ENCODE data around the gene PVR.
"Not testable (repeated sequence)": the region's sequence is repeated elsewhere in the genome, so short reads cannot be mapped to it uniquely, and the experiment has no call there.

PVR gene

DNA sequence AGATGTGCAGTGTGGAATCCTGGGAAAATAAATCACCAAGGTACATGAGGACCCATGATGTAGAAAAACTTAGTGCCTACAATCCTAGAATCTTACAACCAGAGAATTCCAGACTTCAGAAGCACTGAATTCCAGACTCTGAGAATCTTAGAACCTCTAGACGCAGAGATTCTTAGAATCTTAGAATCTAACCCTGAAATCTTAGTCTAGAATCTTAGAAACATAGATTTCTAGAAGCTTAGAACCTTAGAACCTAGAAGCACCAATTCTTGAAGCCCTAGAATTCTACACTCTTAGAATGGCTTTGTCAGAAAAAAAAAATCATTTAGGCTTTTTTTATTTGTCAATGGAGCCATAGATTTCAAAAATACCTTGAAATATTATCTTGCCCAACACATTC lies 61.3 kb downstream of the PVR start:
- FAIRE-seq: no peak

DNA sequence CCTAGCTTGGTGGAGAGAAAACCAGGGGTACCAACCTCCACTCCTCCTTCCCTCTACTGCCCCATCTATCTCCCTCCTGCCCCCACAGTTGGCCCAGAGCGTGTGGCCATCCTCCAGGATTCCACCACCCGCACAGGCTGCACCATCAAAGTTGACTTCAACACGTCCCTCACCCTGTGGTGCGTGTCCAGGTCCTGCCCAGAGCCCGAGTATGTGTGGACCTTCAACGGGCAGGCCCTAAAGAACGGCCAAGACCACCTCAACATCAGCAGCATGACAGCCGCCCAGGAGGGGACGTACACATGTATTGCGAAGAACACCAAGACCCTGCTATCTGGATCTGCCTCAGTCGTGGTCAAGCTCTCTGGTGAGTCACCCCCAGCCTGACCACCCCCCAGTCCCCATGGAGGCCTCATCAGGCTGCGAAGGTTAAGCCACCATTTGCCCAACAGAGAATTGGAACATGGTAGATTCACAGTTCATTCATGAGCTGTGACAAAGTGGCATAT lies 61.8 kb downstream of the PVR start:
- no peak for FAIRE-seq

DNA sequence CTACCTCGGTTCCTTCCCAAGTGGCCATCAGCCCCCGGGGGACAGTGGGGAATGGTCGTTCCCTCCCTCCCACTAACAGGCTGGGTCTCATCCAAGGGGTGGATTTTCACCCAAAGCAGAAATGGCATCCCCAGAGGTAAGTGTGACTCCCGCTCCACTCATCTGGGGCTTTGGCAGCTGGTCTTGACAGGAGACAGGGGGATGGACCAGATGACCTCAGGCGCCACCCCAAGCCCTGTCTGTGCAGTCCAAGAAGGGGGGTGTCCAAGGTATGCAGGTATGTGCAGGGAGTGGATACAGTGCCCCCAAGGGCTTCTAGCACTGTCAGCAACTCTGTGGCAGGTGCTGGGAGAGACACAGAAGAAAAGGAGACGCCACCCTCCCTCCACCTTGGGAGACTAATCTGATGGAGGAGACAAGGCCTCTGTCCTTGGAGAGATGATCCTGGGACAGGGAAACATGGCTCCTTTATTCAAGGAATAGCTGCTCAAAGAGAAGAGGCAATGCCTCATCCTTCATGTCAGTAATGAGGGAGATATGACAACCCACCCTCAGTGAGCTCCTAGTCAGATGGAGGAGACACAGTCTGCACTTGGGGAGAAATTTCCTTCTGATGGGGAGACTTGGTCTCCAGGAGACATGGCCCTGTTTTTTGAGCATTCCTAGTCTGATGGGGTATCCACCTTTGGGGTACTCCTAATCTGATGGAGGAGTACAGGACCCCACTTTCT lies 63.0 kb downstream of the PVR start:
- no peak for FAIRE-seq

DNA sequence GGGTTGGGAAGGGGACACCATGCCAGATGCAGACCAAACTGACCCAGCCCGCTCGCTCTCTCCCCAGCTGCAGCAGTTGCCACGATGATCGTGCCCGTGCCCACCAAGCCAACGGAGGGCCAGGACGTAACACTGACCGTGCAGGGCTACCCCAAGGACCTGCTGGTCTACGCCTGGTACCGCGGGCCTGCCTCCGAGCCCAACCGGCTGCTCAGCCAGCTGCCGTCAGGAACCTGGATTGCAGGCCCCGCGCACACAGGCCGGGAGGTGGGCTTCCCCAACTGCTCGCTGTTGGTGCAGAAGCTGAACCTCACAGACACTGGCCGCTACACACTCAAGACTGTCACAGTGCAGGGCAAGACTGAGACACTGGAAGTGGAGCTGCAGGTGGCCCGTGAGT lies 64.1 kb downstream of the PVR start:
- FAIRE-seq: no peak

DNA sequence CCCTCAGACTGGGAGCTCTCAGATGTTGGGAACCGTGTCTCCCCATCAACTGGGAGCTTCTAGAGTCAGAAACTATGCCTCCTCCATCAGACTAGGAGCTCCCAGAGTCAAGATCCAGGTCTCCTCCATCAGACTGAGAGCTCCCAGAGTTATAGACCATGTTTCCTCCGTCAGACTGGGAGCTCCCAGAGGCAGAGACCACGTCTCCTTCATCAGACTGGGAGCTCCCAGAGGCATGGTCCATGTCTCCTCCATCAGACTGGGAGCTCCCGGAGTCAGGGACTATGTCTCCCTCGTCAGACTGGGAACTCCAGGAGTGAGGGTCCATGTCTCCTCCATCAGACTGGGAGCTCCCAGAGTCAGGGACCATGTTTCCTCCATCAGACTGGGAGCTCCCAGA lies 65.2 kb downstream of the PVR start:
- no peak for FAIRE-seq

DNA sequence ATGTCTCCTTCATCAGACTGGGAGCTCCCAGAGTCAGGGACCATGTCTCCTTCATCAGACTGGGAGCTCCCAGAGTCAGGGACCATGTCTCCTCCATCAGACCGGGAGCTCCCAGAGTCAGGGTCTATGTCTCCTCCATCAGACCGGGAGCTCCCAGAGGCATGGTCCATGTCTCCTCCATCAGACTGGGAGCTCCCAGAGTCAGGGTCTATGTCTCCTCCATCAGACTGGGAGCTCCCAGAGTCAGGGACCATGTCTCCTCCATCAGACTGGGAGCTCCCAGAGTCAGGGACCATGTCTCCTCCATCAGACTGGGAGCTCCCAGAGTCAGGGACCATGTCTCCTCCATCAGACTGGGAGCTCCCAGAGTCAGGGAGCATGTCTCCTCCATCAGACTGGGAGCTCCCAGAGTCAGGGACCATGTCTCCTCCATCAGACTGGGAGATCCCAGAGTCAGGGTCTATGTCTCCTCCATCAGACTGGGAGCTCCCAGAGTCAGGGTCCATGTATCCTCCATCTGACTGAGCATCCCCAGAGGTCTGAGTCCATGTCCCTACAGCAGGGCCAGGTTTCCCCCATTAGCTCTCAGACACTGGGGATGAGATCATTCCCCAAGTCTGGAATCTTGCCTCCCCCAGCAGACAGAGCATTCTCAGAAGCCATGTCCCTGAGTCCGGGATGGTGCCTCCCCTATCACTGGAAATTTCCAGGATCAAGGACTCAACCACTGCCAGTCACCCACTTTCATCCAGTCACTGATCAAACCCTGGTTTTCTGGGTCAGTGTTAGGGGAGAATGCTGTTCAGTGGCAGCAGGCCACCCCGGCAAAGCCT lies 65.9 kb downstream of the PVR start:
- FAIRE-seq: not testable (repeated sequence)

DNA sequence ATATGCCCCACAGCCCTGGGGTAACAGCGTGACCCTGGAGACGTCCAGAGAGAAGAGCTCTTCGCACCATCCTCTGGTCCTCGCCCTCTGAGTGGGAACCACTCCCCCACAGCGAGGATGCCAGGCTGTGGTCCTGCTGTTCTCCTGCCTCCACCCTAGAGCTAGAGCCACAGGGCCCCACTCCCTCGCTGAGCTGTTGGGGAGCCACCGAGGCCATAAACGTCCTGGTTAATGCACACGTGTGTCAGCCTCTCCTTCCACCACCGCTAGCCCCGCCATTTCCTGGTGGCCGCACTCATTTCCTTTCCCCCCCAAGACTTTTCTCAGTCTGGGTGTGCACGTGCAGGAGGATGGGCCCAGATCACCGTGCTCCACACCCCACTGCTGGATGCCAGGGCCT lies 66.8 kb downstream of the PVR start:
- no peak for FAIRE-seq

DNA sequence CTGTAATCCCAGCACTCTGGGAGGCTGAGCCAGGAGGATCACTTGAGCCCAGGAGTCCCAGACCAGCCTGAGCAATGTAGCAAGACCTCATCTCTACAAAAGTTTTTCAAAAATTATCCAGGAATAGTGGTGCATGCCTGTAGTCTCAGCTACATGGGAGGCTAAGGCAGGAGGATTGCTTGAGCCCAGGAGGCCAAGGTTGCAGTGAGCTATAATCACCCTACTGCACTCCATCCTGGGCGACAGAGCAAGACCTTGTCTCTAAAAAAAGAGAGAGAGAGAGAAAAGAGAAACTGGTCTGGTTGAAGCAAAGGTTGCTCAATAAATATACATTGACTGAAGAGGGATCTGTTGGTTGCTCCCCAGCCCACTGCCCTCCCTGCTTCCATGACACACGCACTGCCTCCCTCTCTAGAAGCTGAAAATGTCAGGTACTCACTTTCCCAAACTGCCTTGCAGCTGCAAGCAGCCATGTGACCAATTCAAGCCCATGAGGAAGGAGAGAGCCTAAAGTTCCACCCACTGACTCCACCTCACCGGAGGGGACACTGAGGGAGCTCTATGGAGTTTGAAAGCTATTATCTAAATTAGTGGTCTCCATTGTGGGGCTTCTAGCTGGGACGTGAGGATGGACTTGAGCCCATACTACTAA lies 69.3 kb downstream of the PVR start:
- no peak for FAIRE-seq
